TTC549 (cell line): ENCODE results near the gene AKAP13.
"Not testable (repeated sequence)": the region's sequence is repeated elsewhere in the genome, so short reads cannot be mapped to it uniquely, and the experiment has no call there.

Experiments used
- FAIRE-seq: peaks from 2 replicates; lab custom pipeline; 2012; peaks lifted over from hg19 to GRCh38; lab: Jason Lieb, UNC

The AKAP13 gene

GRCh38 chr15:85412066-85412465 is 31.7 kb downstream of the AKAP13 start:
- FAIRE-seq: no peak

- FAIRE-seq: no peak
Measured at GRCh38 chr15:85412956-85413854, 32.8 kb downstream of the AKAP13 start.

- FAIRE-seq: no peak
Measured at GRCh38 chr15:85414037-85414436, 33.6 kb downstream of the AKAP13 start.

DNA sequence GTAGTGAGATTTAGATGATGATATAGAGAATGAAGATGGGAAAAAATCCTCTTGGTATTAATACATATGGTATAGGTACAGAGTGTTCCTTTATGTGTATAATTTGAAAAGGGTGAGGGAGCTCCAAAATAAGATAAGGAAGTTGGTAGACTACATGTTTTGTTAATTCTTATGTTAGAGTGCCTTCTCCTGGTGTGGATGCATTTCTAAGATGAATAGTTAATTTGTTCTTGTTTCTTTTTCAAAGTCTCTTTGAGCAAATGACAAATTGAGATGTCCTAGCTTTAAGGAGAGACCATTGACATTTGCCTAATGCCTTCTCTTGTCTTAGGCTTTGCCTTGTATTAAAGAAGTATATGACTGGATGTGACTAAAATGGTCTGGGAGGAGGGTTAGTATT is 34.1 kb downstream of the AKAP13 start:
- FAIRE-seq: no peak

DNA sequence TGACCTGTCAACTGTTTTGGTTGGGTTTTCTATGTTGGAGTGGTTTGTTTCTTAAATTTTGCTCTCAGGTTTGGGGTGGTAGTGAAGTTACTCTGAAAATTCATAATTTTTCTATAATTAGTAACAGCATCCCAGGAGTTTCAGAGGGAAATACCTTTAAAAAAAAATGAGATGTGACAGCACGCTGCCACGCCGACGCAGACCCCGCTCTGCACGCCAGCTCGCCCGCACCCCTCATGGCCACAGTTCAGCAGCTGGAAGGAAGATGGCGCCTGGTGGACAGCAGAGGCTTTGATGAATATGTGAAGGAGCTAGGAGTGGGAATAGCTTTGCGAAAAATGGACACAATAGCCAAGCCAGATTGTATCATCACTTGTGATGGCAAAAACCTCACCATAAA is 34.6 kb downstream of the AKAP13 start:
- no peak for FAIRE-seq

DNA sequence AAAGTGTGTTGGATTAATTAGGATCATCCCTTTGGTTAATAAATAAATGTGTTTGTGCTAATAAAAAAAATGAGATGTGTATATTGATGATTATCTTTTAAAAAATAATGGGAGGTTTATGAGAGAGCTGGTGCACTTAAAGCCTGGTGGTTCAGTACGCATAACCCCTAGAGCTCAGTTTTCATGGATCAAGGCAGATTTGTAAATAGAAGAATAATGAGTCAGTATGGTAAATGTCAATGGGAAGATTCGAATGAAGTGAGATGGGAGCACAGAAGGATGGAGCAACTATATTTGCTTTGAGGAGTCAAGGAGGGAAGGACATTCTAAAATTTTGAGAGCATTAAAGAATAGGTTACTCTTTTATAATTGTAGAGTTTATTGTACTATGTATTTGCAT is 35.4 kb downstream of the AKAP13 start:
- FAIRE-seq: no peak

DNA sequence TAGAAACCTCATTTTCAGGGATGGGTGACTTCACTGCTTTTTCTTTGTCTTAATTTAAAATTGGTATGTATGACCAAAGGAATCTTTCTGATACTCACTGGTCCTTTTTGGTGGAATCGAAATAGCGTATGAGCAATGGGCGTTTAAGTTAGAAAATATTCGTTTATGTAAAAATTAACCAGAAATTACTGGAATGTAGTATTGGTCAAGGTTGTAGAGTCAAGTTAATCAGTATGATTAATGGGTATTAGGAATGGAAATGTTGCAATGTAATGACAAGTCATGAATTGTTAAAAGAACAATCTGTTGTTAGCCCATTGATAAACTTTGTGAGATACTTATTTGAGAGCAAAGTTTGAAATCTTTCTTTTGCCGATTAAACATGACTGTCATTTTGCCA is 36.9 kb downstream of the AKAP13 start:
- no peak for FAIRE-seq

DNA sequence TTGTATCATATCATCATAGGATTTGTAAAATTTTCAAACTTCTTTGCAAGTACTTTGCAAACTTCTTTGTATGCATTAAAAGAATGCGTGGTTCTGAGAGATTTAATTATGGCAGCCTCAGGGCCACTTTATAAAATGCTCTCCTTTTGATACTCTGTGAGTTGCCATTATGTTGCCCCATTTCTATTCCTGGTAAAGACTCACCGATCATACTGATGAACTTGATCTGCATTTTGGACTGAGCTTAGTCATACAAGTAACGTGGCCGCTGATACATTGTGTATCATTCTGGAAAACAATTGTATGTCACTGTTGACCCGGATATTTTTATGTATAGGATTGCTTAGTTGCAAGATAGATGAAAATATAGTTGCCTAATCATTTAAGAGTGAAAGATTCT is 38.8 kb downstream of the AKAP13 start:
- FAIRE-seq: no peak

DNA sequence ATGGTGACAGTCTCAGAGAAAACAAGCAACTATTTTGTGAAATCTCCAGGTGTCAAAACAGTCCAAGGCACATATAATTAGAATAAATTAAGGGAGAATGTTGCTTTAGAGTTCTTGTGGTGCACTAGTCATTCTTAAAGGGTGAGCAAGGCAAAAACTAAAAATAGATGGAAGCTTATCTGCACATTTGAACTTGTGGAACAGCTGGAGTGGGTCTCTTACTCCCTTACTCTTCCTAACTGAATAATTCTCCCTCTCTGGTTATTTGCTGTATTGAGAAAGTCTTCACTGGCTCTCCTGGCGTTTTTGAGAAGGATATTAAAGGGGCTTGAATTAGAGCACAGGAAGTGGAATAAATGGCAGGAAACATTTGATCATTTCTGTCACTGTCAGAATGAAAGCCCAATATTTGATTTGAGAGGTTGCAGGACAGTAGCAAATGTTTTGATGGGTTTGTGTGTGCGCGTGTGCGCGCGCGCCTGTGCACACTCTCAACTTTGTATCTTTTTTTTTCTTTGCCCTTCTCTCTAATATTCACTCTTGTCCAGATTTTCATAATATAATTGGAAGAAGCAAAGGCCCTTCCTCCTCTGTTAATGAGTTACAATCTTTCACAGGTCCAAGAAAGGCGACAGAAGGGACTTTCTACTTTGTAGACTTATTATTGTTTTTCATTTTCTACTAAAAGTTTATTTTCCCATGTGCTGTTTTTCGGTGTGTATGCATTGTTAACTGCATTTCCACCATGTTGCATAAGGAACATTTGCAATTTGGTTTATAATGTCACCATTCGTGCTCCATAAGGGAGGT is 40.9 kb downstream of the AKAP13 start:
- no peak for FAIRE-seq

GRCh38 chr15:85422607-85423006 is 42.2 kb downstream of the AKAP13 start:
- FAIRE-seq: no peak

DNA sequence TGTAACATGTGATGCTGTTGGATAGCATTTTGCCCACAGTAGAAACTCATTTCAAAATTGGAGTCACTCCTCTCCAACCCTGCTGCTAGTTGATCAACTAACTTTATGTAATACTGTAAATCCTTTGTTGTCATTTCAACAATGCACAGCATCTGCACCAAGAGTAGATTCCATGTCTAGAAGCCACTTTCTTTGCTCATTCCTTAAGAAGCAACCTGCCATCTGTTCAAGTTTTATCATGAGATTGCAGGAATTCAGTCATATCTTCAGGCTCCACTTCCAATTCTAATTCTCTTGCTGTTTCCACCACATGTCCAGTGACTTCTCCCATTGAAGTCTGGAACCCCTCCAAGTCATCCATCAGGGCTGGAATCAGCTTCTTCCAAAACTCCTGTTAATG is 42.9 kb downstream of the AKAP13 start:
- FAIRE-seq: no peak

DNA sequence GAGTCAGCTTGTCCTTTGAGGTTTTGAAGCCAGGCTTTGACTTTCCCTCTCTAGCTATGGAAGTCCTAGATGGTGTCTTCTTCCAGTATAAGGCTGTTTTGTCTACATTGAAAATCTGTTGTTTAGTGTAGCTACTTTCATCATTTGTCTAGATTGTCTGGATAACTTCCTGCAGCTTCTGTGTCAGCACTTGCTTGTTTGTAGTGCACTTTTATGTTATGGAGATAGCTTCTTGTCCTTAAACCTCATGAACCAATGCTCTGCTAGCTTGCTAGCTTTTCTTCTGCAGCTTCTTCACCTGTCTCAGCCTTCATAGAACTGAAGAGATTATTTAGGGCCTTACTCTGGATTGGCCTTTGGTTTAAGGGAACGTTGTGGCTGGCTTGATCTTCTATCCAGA is 43.8 kb downstream of the AKAP13 start:
- no peak for FAIRE-seq

GRCh38 chr15:85426481-85426880 is 46.1 kb downstream of the AKAP13 start:
- no peak for FAIRE-seq

DNA sequence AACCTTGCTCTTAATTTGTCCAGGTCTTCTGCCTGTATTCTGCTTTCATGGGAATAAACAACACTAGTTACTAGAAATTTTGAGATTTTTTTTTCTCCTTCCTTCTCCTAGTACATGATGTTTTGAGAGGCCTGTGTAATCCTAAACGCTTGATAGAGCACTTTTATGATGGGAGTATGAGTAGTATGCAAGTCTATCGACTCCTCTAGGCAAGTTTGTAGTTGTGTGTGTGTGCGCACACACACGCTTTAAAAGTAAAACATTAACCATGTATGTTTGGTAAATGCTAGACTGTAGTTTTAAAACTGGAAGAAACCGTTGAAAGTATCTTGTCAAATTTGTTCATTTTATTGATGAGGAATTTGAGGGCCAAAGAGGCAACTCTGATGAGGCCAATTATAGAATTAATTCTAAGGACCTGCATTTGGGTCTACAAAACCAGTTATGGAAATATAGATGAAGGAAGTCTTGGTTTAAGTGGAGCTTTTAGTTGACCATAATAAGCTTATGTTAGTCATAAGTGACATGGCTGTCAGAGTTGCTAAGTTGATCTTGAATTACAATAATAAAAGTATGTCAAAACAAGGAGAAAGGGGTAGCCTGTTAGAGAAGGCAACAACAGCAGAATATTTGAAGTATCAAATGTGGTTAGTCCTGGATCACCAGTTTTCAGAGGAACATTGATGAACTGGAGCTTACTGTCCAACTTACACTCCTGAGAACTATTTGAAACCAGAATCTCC is 47.1 kb downstream of the AKAP13 start:
- FAIRE-seq: no peak

DNA sequence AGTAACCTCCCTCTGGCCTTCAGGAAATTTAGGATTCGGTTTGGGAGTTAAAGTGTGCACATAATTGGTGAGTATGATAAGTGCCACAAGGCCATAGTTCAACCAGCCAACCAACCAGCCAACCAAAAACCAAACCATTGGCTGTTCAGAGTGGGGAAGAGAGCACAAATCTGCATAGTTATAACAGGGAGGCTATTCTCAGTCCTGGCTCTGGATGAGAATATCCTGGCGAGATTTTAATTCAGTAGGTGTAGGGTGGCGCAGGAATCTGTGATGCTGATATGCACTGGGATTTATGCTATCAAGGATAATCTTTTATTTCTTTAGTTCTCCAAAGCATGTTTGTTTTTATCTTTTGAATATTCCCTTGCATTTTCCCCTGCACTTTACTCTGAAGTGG is 49.1 kb downstream of the AKAP13 start:
- no peak for FAIRE-seq

- no peak for FAIRE-seq
Measured at GRCh38 chr15:85430406-85431204, 50.2 kb downstream of the AKAP13 start.

DNA sequence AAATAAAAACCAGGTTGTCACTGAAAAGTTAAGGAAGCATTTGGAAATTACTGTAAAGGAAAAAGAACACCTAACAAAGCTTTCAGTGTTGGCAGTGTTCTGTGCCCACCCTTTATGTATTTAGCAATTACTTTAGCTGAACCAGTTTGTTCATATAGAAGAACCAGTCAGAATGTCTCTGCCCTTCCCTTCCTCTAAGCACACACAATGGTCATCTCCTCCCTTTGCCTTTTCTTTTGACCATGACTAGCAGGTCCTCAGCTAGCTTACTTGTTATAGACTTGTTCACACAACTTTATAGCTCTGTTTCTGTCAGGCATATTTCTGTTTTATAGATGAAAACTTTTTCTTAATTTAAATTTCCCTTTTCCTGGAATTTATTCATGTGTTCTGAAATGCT is 59.6 kb downstream of the AKAP13 start:
- FAIRE-seq: no peak

- FAIRE-seq: no peak
Measured at GRCh38 chr15:85440451-85440850, 60.0 kb downstream of the AKAP13 start.

- FAIRE-seq: not testable (repeated sequence)
Measured at GRCh38 chr15:85441854-85442253, 61.5 kb downstream of the AKAP13 start.

GRCh38 chr15:85443046-85443445 is 62.6 kb downstream of the AKAP13 start:
- FAIRE-seq: no peak

GRCh38 chr15:85443593-85444087 is 63.2 kb downstream of the AKAP13 start:
- no peak for FAIRE-seq
